Liver (tissue), 9 donors: ENCODE data around the gene LRRC71. TPM values are rescaled to one million over a fixed set of nuclear protein-coding genes. Genes with fewer than 3 reads are reported as not detected.

ENCODE experiments used
- DNase-seq: peaks from one replicate; pipeline ENCODE4 v3.0.0-alpha.2; 2017; ENCODE audit warnings: low spot score
- H3K27ac ChIP-seq, 2 donors: one replicate each; pipeline ENCODE4 v1.7.0; 2013; ENCODE audit warnings: inconsistent platforms in 2 of 2, low read length in 2 of 2, control low read depth in 1 of 2, low read depth in 1 of 2, mild to moderate bottlenecking in 1 of 2
- H3K27me3 ChIP-seq, 4 donors: one replicate each; pipeline versions ENCODE4 v1.6.1 to v1.7.0; 2013; ENCODE audit warnings: low read length in 3 of 4, inconsistent platforms in 1 of 4, mild to moderate bottlenecking in 1 of 4, moderate library complexity in 1 of 4; ENCODE audit not compliant: control insufficient read depth in 4 of 4, insufficient read depth in 4 of 4
- H3K36me3 ChIP-seq, 4 donors: one replicate each; pipeline versions ENCODE4 v1.6.1 to v1.7.0; 2013; ENCODE audit warnings: low read length in 3 of 4, mild to moderate bottlenecking in 3 of 4, low read depth in 1 of 4, moderate library complexity in 1 of 4; ENCODE audit not compliant: control insufficient read depth in 4 of 4, insufficient read depth in 3 of 4
- H3K4me1 ChIP-seq, 4 donors: one replicate each; pipeline versions ENCODE4 v1.6.1 to v1.7.0; 2013; ENCODE audit warnings: low read length in 3 of 4, mild to moderate bottlenecking in 3 of 4, moderate library complexity in 1 of 4; ENCODE audit not compliant: control insufficient read depth in 4 of 4, insufficient read depth in 4 of 4
- H3K4me3 ChIP-seq, 3 donors: one replicate each; pipeline versions ENCODE4 v1.6.1 to v1.7.0; 2013; ENCODE audit warnings: low read length in 3 of 3, control low read depth in 1 of 3, low read depth in 1 of 3, mild to moderate bottlenecking in 1 of 3
- H3K9ac ChIP-seq, 2 donors: one replicate each; pipeline ENCODE4 v1.7.0; 2013; ENCODE audit warnings: low read length in 2 of 2, mild to moderate bottlenecking in 2 of 2, moderate library complexity in 2 of 2, control low read depth in 1 of 2, low read depth in 1 of 2
- H3K9me3 ChIP-seq, 4 donors: one replicate each; pipeline versions ENCODE4 v1.6.1 to v1.7.0; 2013; ENCODE audit warnings: low read length in 3 of 4; ENCODE audit not compliant: control insufficient read depth in 4 of 4
- EGR1 ChIP-seq, 2 donors: IDR thresholded peaks; 2 replicates each; pipeline ENCODE4 v1.6.1; 2016 to 2018; ENCODE audit warnings: antibody characterized with exemption in 2 of 2, low read depth in 2 of 2
- FOXA1 ChIP-seq: IDR thresholded peaks from 2 replicates; pipeline ENCODE4 v1.6.1; 2016; ENCODE audit warnings: antibody characterized with exemption
- FOXA2 ChIP-seq: IDR thresholded peaks from 2 replicates; pipeline ENCODE4 v1.6.1; 2016; ENCODE audit warnings: antibody characterized with exemption
- GABPA ChIP-seq, 2 donors: IDR thresholded peaks in 1 of 2; conservative IDR thresholded peaks in 1 of 2; 2 replicates each; pipeline ENCODE4 v1.6.1; 2016; ENCODE audit warnings: antibody characterized with exemption in 2 of 2, mild to moderate bottlenecking in 1 of 2, moderate library complexity in 1 of 2
- HNF4A ChIP-seq, 2 donors: conservative IDR thresholded peaks; 2 replicates each; pipeline ENCODE4 v1.6.1; 2016; ENCODE audit warnings: antibody characterized with exemption in 2 of 2, mild to moderate bottlenecking in 2 of 2
- HNF4G ChIP-seq: IDR thresholded peaks from 2 replicates; pipeline ENCODE4 v1.6.1; 2016; ENCODE audit warnings: antibody characterized with exemption
- JUND ChIP-seq, 2 donors: IDR thresholded peaks; 2 replicates each; pipeline ENCODE4 v1.6.1; 2016; ENCODE audit warnings: antibody characterized with exemption in 2 of 2
- NR2F2 ChIP-seq: IDR thresholded peaks from 2 replicates; pipeline ENCODE4 v1.6.1; 2016; ENCODE audit warnings: antibody characterized with exemption
- RAD21 ChIP-seq, 2 donors: IDR thresholded peaks; 2 replicates each; pipeline ENCODE4 v1.6.1; 2016; ENCODE audit warnings: antibody characterized with exemption in 2 of 2, mild to moderate bottlenecking in 2 of 2
- RXRA ChIP-seq, 2 donors: IDR thresholded peaks; 2 replicates each; pipeline ENCODE4 v1.6.1; 2017 to 2018; ENCODE audit warnings: antibody characterized with exemption in 2 of 2, mild to moderate bottlenecking in 1 of 2
- SP1 ChIP-seq: IDR thresholded peaks from 2 replicates; pipeline ENCODE4 v1.6.1; 2018; ENCODE audit warnings: antibody characterized with exemption, mild to moderate bottlenecking
- TAF1 ChIP-seq: conservative IDR thresholded peaks from 2 replicates; pipeline ENCODE4 v1.6.1; 2016; ENCODE audit warnings: antibody characterized with exemption, mild to moderate bottlenecking
- YY1 ChIP-seq: IDR thresholded peaks from 2 replicates; pipeline ENCODE4 v1.6.1; 2016; ENCODE audit warnings: antibody characterized with exemption, mild to moderate bottlenecking
- WGBS: extraction: QIAGEN DNeasy Blood & Tissue Kit; methylation state at CpG from one replicate; pipeline ENCODE4 v1.1.7; 2013; 5-methylcytosine and 5-hydroxymethylcytosine counted together
- polyA plus RNA-seq, 2 donors: library from polyadenylated mRNA; stranded (reverse) in 1 of 2; unstranded in 1 of 2; fragments of 200-250 nt in 1 of 2; fragments of >200 nt in 1 of 2; fragmentation: Nextera tagmentation in 1 of 2; extraction: Ambion mirVana in 1 of 2; gene quantifications; one replicate each; pipeline versions ENCODE4 v1.2.1 to v1.2.3, GENCODE V29; 2013 to 2015
- total RNA-seq, 2 donors: library from RNA; depleted of rRNA; stranded (reverse); fragments of >200 nt; gene quantifications; one replicate each; pipeline ENCODE4 v1.2.3, GENCODE V29; 2014
- TF ChIP-seq, protein P1 (sequence below): IDR thresholded peaks from 2 replicates; pipeline ENCODE4 v1.6.1; 2016; ENCODE audit warnings: antibody characterized with exemption
- TF ChIP-seq, protein P2 (sequence below): fragments of 150-350 bp; IDR thresholded peaks from 2 replicates; pipeline ENCODE4 v1.5.1; 2017; ENCODE audit warnings: improper control_type of control experiment, low read depth, low read length; ENCODE audit not compliant: missing input control
- TF ChIP-seq, protein P3 (sequence below): IDR thresholded peaks from 2 replicates; pipeline ENCODE4 v1.6.1; 2016; ENCODE audit warnings: antibody characterized with exemption
- TF ChIP-seq, protein P4 (sequence below): IDR thresholded peaks from 2 replicates; pipeline ENCODE4 v1.6.1; 2016; ENCODE audit warnings: antibody characterized with exemption, mild to moderate bottlenecking
- donor health status: healthy.
- donor health status: healthy.
- donor health status: healthy.
- donor health status: healthy.
- donor health status: healthy.

Gene LRRC71
- total RNA-seq (not detected), polyA plus RNA-seq (under 1 TPM in 1 of 2 donors, not detected in 1; 0.10 TPM)

DNA sequence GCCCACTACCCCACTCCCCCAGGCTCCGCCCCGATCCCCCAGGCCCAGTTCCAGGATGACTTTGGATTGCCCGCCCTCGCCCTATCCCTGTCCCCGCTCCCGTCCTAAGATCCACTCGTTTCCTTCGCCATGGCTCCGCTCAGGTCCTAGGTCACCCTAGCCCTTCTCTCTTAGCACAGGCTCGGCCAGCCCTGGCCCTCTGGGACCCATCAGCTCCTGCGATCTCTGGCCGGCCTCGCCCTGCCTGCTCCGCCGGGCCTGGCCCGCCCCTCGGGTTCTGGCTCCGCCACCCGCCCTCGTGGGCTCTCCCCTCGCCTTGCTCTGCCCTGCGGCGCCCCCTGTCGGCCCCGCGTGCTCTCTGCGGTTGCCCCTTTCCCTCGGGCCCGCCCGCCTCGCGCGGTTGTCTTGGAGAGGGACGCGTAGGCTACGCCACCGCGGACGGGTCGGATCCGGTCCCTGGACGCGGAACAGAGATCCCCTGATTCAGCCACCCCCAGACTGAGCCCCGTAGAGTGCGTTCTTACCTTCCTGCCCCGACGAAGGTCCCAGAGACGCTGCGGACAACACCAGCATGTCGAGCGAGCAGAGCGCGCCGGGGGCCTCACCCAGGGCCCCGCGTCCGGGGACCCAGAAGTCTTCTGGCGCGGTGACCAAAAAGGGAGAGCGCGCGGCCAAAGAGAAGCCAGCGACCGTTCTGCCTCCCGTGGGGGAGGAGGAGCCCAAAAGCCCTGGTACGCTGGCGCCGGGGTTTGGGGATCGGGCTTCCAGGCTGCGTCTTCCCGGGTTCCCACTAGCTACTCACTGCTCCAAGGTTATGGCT lies at the start of gene LRRC71:
LRRC71 (plus strand) TSS at position 400 of the 820 bp plus-strand sequence; CDS start at position 572, 172 bp downstream.
- peaks cover 2 to 15% (median 5%) of the 10 kb centered on the region in 4 donors for H3K4me1 ChIP-seq
- no peak within 1 kb of the TSS for H3K27ac ChIP-seq
- TF ChIP-seq RAD21 (IDR thresholded peaks at IDR 0.05): peak; percentile 71 to 83
- no peak for TF ChIP-seq YY1
- no peak for TF ChIP-seq NR2F2
- TF ChIP-seq, protein P1, sequence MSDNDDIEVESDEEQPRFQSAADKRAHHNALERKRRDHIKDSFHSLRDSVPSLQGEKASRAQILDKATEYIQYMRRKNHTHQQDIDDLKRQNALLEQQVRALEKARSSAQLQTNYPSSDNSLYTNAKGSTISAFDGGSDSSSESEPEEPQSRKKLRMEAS: no peak
- TF ChIP-seq SP1: no peak
- TF ChIP-seq HNF4A (conservative IDR thresholded peaks at IDR 0.05): no peak
- TF ChIP-seq FOXA1: no peak
- no peak for TF ChIP-seq RXRA (IDR thresholded peaks at IDR 0.05)
- TF ChIP-seq, protein P2, sequence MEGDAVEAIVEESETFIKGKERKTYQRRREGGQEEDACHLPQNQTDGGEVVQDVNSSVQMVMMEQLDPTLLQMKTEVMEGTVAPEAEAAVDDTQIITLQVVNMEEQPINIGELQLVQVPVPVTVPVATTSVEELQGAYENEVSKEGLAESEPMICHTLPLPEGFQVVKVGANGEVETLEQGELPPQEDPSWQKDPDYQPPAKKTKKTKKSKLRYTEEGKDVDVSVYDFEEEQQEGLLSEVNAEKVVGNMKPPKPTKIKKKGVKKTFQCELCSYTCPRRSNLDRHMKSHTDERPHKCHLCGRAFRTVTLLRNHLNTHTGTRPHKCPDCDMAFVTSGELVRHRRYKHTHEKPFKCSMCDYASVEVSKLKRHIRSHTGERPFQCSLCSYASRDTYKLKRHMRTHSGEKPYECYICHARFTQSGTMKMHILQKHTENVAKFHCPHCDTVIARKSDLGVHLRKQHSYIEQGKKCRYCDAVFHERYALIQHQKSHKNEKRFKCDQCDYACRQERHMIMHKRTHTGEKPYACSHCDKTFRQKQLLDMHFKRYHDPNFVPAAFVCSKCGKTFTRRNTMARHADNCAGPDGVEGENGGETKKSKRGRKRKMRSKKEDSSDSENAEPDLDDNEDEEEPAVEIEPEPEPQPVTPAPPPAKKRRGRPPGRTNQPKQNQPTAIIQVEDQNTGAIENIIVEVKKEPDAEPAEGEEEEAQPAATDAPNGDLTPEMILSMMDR: peak; percentile 58
- TF ChIP-seq TAF1: no peak
- TF ChIP-seq, protein P3, sequence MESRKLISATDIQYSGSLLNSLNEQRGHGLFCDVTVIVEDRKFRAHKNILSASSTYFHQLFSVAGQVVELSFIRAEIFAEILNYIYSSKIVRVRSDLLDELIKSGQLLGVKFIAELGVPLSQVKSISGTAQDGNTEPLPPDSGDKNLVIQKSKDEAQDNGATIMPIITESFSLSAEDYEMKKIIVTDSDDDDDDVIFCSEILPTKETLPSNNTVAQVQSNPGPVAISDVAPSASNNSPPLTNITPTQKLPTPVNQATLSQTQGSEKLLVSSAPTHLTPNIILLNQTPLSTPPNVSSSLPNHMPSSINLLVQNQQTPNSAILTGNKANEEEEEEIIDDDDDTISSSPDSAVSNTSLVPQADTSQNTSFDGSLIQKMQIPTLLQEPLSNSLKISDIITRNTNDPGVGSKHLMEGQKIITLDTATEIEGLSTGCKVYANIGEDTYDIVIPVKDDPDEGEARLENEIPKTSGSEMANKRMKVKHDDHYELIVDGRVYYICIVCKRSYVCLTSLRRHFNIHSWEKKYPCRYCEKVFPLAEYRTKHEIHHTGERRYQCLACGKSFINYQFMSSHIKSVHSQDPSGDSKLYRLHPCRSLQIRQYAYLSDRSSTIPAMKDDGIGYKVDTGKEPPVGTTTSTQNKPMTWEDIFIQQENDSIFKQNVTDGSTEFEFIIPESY: no peak
- no peaks in the 10 kb centered on the region for H3K9me3 ChIP-seq
- H3K9ac ChIP-seq: no peak within 1 kb of the TSS
- no peak within 1 kb of the TSS for H3K4me3 ChIP-seq
- peaks cover 0 to 28% (median 13%) of the 10 kb centered on the region in 4 donors for H3K27me3 ChIP-seq
- peaks cover 0 to 2% (median 0%) of the 10 kb centered on the region in 4 donors for H3K36me3 ChIP-seq
- 7% methylated on average over 71 of the region's 71 CpGs for WGBS
- peak; percentile 91 for DNase-seq

DNA sequence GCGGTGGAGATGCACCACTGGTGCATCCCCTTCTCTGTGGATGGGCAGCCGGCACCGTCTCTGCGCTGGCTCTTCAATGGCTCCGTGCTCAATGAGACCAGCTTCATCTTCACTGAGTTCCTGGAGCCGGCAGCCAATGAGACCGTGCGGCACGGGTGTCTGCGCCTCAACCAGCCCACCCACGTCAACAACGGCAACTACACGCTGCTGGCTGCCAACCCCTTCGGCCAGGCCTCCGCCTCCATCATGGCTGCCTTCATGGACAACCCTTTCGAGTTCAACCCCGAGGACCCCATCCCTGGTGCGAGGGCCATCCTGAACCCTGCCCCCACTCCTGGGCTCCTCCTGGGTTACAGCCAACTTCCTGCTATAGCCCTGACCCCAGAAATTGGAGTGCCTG lies 46.8 kb upstream of the LRRC71 start:
- WGBS: 93% methylated on average over 18 of the region's 18 CpGs
- no peak overlapping the region for H3K9ac ChIP-seq
- no peak for DNase-seq
- TF ChIP-seq, protein P3: no peak
- TF ChIP-seq HNF4A (conservative IDR thresholded peaks at IDR 0.05) (no peak), HNF4G (no peak), FOXA2 (no peak), YY1 (no peak), JUND (IDR thresholded peaks at IDR 0.05) (no peak), FOXA1 (no peak), EGR1 (IDR thresholded peaks at IDR 0.05; ENCODE audit: low read depth in 2 of 2) (no peak), TAF1 (no peak), RAD21 (IDR thresholded peaks at IDR 0.05) (no peak), SP1 (no peak), NR2F2 (no peak), GABPA (IDR thresholded peaks at IDR 0.05 in 1 of 2, conservative IDR thresholded peaks at IDR 0.05 in 1 of 2) (no peak)
- TF ChIP-seq, protein P1: no peak
- TF ChIP-seq, protein P2: no peak
- TF ChIP-seq, protein P4, sequence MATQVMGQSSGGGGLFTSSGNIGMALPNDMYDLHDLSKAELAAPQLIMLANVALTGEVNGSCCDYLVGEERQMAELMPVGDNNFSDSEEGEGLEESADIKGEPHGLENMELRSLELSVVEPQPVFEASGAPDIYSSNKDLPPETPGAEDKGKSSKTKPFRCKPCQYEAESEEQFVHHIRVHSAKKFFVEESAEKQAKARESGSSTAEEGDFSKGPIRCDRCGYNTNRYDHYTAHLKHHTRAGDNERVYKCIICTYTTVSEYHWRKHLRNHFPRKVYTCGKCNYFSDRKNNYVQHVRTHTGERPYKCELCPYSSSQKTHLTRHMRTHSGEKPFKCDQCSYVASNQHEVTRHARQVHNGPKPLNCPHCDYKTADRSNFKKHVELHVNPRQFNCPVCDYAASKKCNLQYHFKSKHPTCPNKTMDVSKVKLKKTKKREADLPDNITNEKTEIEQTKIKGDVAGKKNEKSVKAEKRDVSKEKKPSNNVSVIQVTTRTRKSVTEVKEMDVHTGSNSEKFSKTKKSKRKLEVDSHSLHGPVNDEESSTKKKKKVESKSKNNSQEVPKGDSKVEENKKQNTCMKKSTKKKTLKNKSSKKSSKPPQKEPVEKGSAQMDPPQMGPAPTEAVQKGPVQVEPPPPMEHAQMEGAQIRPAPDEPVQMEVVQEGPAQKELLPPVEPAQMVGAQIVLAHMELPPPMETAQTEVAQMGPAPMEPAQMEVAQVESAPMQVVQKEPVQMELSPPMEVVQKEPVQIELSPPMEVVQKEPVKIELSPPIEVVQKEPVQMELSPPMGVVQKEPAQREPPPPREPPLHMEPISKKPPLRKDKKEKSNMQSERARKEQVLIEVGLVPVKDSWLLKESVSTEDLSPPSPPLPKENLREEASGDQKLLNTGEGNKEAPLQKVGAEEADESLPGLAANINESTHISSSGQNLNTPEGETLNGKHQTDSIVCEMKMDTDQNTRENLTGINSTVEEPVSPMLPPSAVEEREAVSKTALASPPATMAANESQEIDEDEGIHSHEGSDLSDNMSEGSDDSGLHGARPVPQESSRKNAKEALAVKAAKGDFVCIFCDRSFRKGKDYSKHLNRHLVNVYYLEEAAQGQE: no peak

More for the DNA sequence above, 46.8 kb upstream of the LRRC71 start:
- Histone ChIP-seq H3K9me3 (no peaks in the 10 kb centered on the region), H3K27ac (no peak overlapping the region), H3K4me3 (no peak overlapping the region), H3K36me3 (no peaks in the 10 kb centered on the region), H3K4me1 (no peaks in the 10 kb centered on the region), H3K27me3 (no peaks in the 10 kb centered on the region)
